Measurements from ENCODE around the gene SMC5. TPM values are rescaled to one million over a fixed set of nuclear protein-coding genes. Genes with fewer than 3 reads are reported as not detected.
A peak's percentile ranks its signal among the peaks of the same experiment; 100 is the strongest.

The SMC5 gene
- total RNA-seq, 4 donors from 2014 or later, result 17.2 to 27.4 (median 17.8) TPM

DNA sequence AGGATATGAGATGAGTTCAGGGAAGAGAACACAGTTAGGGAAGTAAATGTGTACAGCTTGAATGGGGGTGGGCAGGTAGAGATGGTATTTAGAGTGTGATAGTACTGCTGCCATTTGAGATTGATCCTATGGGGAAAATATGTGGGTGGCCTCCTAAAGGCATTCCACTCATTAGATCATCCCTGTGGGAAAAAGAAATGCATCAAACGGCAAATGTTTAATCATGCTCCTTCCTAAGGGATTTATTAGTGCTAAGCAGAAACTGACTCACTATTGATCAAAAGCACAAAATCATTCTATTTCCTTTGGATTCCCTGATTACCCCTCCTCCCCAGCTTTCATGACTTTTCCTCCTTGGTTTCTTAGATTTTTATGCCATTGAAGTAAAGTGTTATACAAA, 36.4 kb upstream of the SMC5 start:
- H3K9me3 ChIP-seq, result no peaks in the 10 kb centered on the region
- H3K4me1 ChIP-seq, result peaks cover 0 to 6% (median 2%) of the 10 kb centered on the region in 4 donors
- H3K4me3 ChIP-seq, result no peak overlapping the region
- DNase-seq (ENCODE audit: extremely low spot score), result no peak
- H3K36me3 ChIP-seq, result peaks cover 5 to 82% (median 21%) of the 10 kb centered on the region in 4 donors
- no peaks in the 10 kb centered on the region for H3K27me3 ChIP-seq
- 71% methylated on average over 1 of the region's 1 CpG for WGBS
- TF ChIP-seq EP300 (IDR thresholded peaks at IDR 0.05) (no peak), POLR2A (IDR thresholded peaks at IDR 0.05; ENCODE audit: low read depth) (no peak), POLR2AphosphoS5 (IDR thresholded peaks at IDR 0.05) (no peak)
- TF ChIP-seq, protein P1, sequence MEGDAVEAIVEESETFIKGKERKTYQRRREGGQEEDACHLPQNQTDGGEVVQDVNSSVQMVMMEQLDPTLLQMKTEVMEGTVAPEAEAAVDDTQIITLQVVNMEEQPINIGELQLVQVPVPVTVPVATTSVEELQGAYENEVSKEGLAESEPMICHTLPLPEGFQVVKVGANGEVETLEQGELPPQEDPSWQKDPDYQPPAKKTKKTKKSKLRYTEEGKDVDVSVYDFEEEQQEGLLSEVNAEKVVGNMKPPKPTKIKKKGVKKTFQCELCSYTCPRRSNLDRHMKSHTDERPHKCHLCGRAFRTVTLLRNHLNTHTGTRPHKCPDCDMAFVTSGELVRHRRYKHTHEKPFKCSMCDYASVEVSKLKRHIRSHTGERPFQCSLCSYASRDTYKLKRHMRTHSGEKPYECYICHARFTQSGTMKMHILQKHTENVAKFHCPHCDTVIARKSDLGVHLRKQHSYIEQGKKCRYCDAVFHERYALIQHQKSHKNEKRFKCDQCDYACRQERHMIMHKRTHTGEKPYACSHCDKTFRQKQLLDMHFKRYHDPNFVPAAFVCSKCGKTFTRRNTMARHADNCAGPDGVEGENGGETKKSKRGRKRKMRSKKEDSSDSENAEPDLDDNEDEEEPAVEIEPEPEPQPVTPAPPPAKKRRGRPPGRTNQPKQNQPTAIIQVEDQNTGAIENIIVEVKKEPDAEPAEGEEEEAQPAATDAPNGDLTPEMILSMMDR (IDR thresholded peaks at IDR 0.05), result no peak
- H3K27ac ChIP-seq (replicated peaks in 1 of 4), result no peak overlapping the region
- intact Hi-C loops (cut with DNase I), result no loop called here

DNA sequence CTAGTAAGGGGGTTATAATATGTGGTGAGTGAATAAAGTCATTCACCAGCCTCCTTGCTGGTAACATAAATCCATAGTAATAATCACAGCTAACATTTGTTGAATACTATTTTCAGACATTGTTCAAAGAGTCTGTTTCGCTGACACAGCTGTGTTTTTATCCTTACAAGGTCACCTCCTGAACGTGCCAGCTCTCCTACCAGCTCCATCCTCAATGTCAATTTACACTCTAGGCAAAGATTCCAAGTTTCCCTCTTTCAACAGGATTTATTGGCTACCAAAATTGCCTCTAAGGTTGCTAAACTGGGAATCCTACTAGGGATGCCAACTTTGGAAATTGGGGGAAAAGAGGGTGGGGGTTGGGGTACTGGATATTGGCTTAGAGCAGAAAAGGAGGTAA, 30.7 kb upstream of the SMC5 start:
- no peak for TF ChIP-seq EP300 (IDR thresholded peaks at IDR 0.05)
- no peak for TF ChIP-seq POLR2A (IDR thresholded peaks at IDR 0.05; ENCODE audit: low read depth)
- no peak for TF ChIP-seq POLR2AphosphoS5 (IDR thresholded peaks at IDR 0.05)
- TF ChIP-seq, protein P1 (IDR thresholded peaks at IDR 0.05), result no peak
- peaks cover 0 to 33% (median 9%) of the 10 kb centered on the region in 4 donors for H3K36me3 ChIP-seq
- H3K27me3 ChIP-seq, result no peaks in the 10 kb centered on the region
- H3K9me3 ChIP-seq, result no peaks in the 10 kb centered on the region
- 40% methylated on average over 2 of the region's 2 CpGs for whole genome bisulfite sequencing
- peak overlapping the region; percentile 30 to 52 (median 45) for H3K27ac ChIP-seq (replicated peaks in 1 of 4)
- intact Hi-C loops (cut with DNase I), result no loop called here
- H3K4me3 ChIP-seq, result no peak overlapping the region
- peaks cover 8 to 32% (median 25%) of the 10 kb centered on the region in 4 donors for H3K4me1 ChIP-seq
- DNase-seq (ENCODE audit: extremely low spot score), result no peak

DNA sequence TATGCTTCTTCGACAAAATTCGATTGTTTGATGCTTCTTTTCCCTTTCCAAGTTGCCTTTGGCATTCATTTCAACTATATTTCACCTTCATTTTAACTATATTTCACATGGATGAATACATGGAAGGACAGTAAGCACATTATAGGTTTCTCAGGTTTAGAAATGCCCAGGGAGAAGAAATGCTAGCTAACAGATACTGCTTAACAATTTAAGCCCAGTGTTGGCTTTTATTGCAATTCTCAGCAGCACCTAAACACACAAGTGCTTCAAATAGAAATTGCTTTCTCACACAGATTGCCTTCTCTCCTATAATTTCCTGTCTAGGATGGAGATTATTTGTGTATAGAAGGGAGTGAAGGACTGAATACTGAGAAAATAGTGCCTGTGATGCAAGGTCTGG, 30.2 kb upstream of the SMC5 start:
- Histone ChIP-seq H3K4me1 (peaks cover 8 to 32% (median 25%) of the 10 kb centered on the region in 4 donors), H3K4me3 (no peak overlapping the region), H3K27ac (replicated peaks in 1 of 4) (peak overlapping the region; percentile 30 to 52 (median 45)), H3K27me3 (no peaks in the 10 kb centered on the region), H3K36me3 (peaks cover 0 to 30% (median 9%) of the 10 kb centered on the region in 4 donors), H3K9me3 (no peaks in the 10 kb centered on the region)
- TF ChIP-seq POLR2A (IDR thresholded peaks at IDR 0.05; ENCODE audit: low read depth) (no peak), EP300 (IDR thresholded peaks at IDR 0.05) (no peak), POLR2AphosphoS5 (IDR thresholded peaks at IDR 0.05) (no peak)
- TF ChIP-seq, protein P1 (IDR thresholded peaks at IDR 0.05), result no peak
- DNase-seq (ENCODE audit: extremely low spot score), result no peak
- intact Hi-C loops (cut with DNase I), result no loop called here
- WGBS, result 71% methylated on average over 2 of the region's 2 CpGs

DNA sequence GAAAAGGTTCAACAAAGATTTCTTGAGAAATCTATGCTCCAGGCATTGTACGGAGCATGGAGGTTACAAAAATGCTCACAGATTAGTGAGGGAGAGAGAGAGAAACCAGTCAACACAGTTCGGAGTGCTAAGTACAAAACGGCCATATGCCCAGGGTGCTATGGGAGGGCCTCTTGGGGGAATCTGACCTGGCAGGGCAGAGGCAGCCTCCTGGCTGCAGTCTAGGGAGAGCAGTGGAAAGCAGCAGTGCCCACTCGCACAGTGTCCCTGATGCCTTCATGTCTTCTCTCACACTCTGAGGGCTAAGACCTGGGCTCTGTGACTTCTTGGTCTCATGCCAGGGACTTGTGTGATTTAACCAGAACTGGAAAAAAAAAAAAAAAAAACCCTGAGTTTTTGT, 29.8 kb upstream of the SMC5 start:
- Histone ChIP-seq H3K4me3 (no peak overlapping the region), H3K4me1 (peaks cover 8 to 32% (median 25%) of the 10 kb centered on the region in 4 donors), H3K36me3 (peaks cover 0 to 27% (median 8%) of the 10 kb centered on the region in 4 donors), H3K27ac (replicated peaks in 1 of 4) (peak overlapping the region; percentile 30 to 52 (median 45)), H3K27me3 (no peaks in the 10 kb centered on the region), H3K9me3 (no peaks in the 10 kb centered on the region)
- TF ChIP-seq, protein P1 (IDR thresholded peaks at IDR 0.05), result no peak
- TF ChIP-seq EP300 (IDR thresholded peaks at IDR 0.05), result no peak
- TF ChIP-seq POLR2AphosphoS5 (IDR thresholded peaks at IDR 0.05), result no peak
- no peak for TF ChIP-seq POLR2A (IDR thresholded peaks at IDR 0.05; ENCODE audit: low read depth)
- no peak for DNase-seq (ENCODE audit: extremely low spot score)
- 55% methylated on average over 4 of the region's 4 CpGs for WGBS
- intact Hi-C loops (cut with DNase I), result no loop called here

DNA sequence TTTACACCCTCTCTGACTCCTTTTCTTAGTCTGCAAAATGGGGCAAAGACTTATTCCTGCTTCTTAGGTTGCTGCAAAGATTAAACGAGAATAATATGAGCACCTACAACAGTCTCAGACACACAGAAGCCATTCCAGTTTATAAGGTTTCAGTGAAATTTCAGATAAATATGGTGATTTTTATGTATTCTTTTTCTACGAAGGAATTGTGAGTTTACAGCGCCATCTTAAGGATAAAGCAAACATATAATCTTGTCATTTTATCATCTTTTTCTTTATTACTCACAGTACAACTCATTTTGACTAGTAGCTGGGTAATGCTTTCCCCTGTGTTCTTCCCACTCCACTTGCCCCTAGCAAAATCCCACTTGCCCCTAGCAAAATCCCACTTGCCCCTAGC, 29.2 kb upstream of the SMC5 start:
- H3K36me3 ChIP-seq, result peaks cover 0 to 21% (median 6%) of the 10 kb centered on the region in 4 donors
- H3K4me3 ChIP-seq, result no peak overlapping the region
- DNase-seq (ENCODE audit: extremely low spot score), result no peak
- peaks cover 8 to 32% (median 25%) of the 10 kb centered on the region in 4 donors for H3K4me1 ChIP-seq
- TF ChIP-seq, protein P1 (IDR thresholded peaks at IDR 0.05), result peak; percentile 20 to 29 (median 22)
- no peak for TF ChIP-seq EP300 (IDR thresholded peaks at IDR 0.05)
- intact Hi-C loops (cut with DNase I), result no loop called here
- H3K9me3 ChIP-seq, result no peaks in the 10 kb centered on the region
- 48% methylated on average over 3 of the region's 3 CpGs for WGBS
- no peaks in the 10 kb centered on the region for H3K27me3 ChIP-seq
- H3K27ac ChIP-seq (replicated peaks in 1 of 4), result peak overlapping the region; percentile 24 to 52 (median 40)

Data from esophagus muscularis mucosa (tissue), 4 donors.